Measurements from ENCODE around the gene SMAD6. TPM values are rescaled to one million over a fixed set of nuclear protein-coding genes. Genes with fewer than 3 reads are reported as not detected.

Gene SMAD6
- total RNA-seq, 1 donor from 2014 or later, result 8.9 TPM

DNA sequence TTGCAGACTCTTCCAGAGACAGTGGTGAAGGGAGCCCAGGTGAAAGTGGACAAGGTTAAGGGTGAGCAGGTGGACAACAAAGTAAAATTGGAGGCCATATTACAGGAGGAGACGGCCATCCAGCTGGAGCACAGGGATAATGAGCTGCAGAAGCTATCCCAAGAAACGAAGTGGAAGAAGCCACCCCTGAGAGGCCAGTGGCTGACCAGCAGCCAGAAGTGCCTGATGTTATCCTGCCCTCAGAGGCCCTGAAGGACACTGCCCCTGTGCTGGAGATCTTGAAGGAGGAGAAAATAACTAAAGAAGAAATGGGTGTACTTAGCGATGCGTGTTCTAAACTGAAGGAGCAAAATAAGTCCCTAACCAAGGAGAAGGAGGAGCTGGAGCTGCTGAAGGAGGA, 107.6 kb downstream of the SMAD6 start:
- no peak overlapping the region for H3K4me3 ChIP-seq (ENCODE audit: low read length in 3 of 3)
- H3K4me1 ChIP-seq (ENCODE audit: control insufficient read depth in 3 of 3, insufficient read depth in 3 of 3, low read length in 3 of 3), result peaks cover 0 to 4% (median 0%) of the 10 kb centered on the region in 3 donors
- H3K9me3 ChIP-seq (ENCODE audit: control insufficient read depth in 3 of 3, low read length in 3 of 3), result peaks cover 0 to 4% (median 0%) of the 10 kb centered on the region in 3 donors
- H3K9ac ChIP-seq (ENCODE audit: low read depth in 1 of 3, low read length in 3 of 3), result no peak overlapping the region
- no peaks in the 10 kb centered on the region for H3K27me3 ChIP-seq (ENCODE audit: control insufficient read depth in 3 of 3, insufficient read depth in 3 of 3, low read length in 3 of 3)
- no peak overlapping the region for H3K27ac ChIP-seq (ENCODE audit: low read depth, low read length)
- no peaks in the 10 kb centered on the region for H3K36me3 ChIP-seq (ENCODE audit: control insufficient read depth in 3 of 3, insufficient read depth in 3 of 3, low read length in 3 of 3)

DNA sequence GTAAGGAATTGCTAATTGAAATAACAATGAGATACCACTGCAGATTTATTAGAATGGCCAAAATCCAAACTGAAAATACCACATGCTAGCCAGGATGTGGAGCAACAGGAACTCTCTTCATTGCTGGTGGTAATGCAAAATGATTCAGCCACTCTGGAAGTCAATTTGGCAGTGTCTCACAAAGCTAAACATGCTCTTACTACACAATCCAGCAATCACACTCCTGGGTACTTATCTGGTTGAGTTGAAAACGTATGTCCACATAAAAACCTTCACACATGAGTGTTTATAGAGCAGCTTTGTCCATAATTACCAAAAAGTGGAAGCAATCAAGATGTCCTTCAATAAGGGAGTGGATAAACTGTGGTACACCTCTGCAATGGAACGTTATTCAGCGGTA, 113.3 kb downstream of the SMAD6 start:
- Histone ChIP-seq H3K4me1 (ENCODE audit: control insufficient read depth in 3 of 3, insufficient read depth in 3 of 3, low read length in 3 of 3) (no peaks in the 10 kb centered on the region), H3K4me3 (ENCODE audit: low read length in 3 of 3) (no peak overlapping the region), H3K27ac (ENCODE audit: low read depth, low read length) (no peak overlapping the region), H3K27me3 (ENCODE audit: control insufficient read depth in 3 of 3, insufficient read depth in 3 of 3, low read length in 3 of 3) (no peaks in the 10 kb centered on the region), H3K36me3 (ENCODE audit: control insufficient read depth in 3 of 3, insufficient read depth in 3 of 3, low read length in 3 of 3) (no peaks in the 10 kb centered on the region), H3K9me3 (ENCODE audit: control insufficient read depth in 3 of 3, low read length in 3 of 3) (no peaks in the 10 kb centered on the region), H3K9ac (ENCODE audit: low read depth in 1 of 3, low read length in 3 of 3) (no peak overlapping the region)

DNA sequence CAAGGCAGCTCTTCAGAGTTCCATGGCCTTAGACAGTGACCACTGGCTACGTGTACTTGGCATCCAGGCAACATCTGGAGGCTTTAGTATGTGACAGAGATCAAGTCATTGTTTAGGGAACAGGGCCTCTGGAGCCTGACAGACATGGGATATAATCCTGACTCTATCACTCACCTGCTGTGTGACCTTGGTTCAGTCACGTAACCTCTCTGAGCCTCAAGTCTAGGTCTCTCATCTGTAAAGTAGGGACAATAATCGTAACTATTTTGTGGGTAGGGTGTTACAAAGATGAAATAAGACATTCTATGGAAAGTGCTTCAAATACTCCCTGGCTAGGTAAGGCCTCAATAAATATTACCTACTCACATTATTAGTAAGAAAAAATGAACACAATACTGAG, 114.2 kb downstream of the SMAD6 start:
- H3K4me3 ChIP-seq (ENCODE audit: low read length in 3 of 3), result no peak overlapping the region
- peaks cover 0 to 1% (median 0%) of the 10 kb centered on the region in 3 donors for H3K27me3 ChIP-seq (ENCODE audit: control insufficient read depth in 3 of 3, insufficient read depth in 3 of 3, low read length in 3 of 3)
- no peaks in the 10 kb centered on the region for H3K4me1 ChIP-seq (ENCODE audit: control insufficient read depth in 3 of 3, insufficient read depth in 3 of 3, low read length in 3 of 3)
- H3K9ac ChIP-seq (ENCODE audit: low read depth in 1 of 3, low read length in 3 of 3), result no peak overlapping the region
- H3K36me3 ChIP-seq (ENCODE audit: control insufficient read depth in 3 of 3, insufficient read depth in 3 of 3, low read length in 3 of 3), result no peaks in the 10 kb centered on the region
- no peaks in the 10 kb centered on the region for H3K9me3 ChIP-seq (ENCODE audit: control insufficient read depth in 3 of 3, low read length in 3 of 3)
- no peak overlapping the region for H3K27ac ChIP-seq (ENCODE audit: low read depth, low read length)

DNA sequence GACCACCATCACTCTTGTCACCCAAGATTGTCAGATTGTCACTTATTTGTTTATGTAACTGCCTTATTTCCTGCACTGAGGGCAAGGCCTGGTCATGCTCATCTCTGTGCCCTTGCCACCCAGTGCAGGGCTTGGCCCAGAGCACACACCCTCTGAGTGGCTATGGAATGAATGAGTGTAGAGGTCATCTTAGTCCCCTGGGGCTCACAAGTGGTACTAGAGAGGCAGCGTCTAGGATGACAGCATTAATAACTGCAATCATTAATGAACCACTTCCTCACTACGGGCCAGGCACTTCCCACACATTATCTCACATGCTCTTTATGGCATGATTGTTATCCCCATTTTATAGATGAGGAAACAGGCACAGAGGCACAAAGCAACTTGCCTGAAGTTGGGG, 117.0 kb downstream of the SMAD6 start:
- Histone ChIP-seq H3K4me3 (ENCODE audit: low read length in 3 of 3) (no peak overlapping the region), H3K36me3 (ENCODE audit: control insufficient read depth in 3 of 3, insufficient read depth in 3 of 3, low read length in 3 of 3) (no peaks in the 10 kb centered on the region), H3K9me3 (ENCODE audit: control insufficient read depth in 3 of 3, low read length in 3 of 3) (no peaks in the 10 kb centered on the region), H3K9ac (ENCODE audit: low read depth in 1 of 3, low read length in 3 of 3) (no peak overlapping the region), H3K27ac (ENCODE audit: low read depth, low read length) (no peak overlapping the region), H3K27me3 (ENCODE audit: control insufficient read depth in 3 of 3, insufficient read depth in 3 of 3, low read length in 3 of 3) (peaks cover 0 to 3% (median 0%) of the 10 kb centered on the region in 3 donors), H3K4me1 (ENCODE audit: control insufficient read depth in 3 of 3, insufficient read depth in 3 of 3, low read length in 3 of 3) (no peaks in the 10 kb centered on the region)

DNA sequence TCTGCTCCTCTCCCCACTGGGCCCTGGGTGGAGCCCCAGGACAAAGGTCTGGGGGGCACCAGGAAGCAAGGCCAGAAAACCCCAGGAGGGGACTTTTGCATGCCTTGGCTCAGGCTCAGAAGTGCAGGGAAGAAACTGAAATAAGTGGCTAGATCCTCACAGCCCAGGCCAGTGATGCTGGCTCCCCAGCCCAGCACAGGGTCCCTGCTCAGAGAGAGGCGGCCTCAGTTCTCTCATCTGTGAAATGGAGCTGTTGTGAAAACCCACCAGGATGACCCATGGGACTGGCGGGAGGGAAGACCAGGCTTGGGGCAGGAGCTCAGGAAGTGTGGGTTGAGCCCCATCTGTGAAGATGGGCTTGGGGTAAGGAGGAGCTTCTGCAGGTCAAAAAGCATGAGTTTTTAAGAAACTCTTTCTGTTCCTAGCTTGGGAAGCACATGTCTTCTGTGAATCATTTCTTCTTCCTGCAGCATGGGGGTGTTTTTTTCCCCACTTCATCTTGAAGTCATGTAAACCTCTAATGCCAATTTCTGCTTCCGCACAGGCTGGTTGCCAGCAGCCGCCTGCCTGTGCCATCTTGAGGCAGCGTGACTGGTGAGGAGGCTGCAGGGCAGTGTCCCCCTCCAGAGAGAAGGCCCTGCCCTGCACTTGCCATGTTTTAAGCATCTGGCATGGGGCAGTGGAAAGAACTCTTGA, 118.6 kb downstream of the SMAD6 start:
- Histone ChIP-seq H3K27me3 (ENCODE audit: control insufficient read depth in 3 of 3, insufficient read depth in 3 of 3, low read length in 3 of 3) (peaks cover 0 to 3% (median 0%) of the 10 kb centered on the region in 3 donors), H3K4me1 (ENCODE audit: control insufficient read depth in 3 of 3, insufficient read depth in 3 of 3, low read length in 3 of 3) (no peaks in the 10 kb centered on the region), H3K4me3 (ENCODE audit: low read length in 3 of 3) (no peak overlapping the region), H3K36me3 (ENCODE audit: control insufficient read depth in 3 of 3, insufficient read depth in 3 of 3, low read length in 3 of 3) (no peaks in the 10 kb centered on the region), H3K9ac (ENCODE audit: low read depth in 1 of 3, low read length in 3 of 3) (no peak overlapping the region), H3K27ac (ENCODE audit: low read depth, low read length) (no peak overlapping the region), H3K9me3 (ENCODE audit: control insufficient read depth in 3 of 3, low read length in 3 of 3) (no peaks in the 10 kb centered on the region)

DNA sequence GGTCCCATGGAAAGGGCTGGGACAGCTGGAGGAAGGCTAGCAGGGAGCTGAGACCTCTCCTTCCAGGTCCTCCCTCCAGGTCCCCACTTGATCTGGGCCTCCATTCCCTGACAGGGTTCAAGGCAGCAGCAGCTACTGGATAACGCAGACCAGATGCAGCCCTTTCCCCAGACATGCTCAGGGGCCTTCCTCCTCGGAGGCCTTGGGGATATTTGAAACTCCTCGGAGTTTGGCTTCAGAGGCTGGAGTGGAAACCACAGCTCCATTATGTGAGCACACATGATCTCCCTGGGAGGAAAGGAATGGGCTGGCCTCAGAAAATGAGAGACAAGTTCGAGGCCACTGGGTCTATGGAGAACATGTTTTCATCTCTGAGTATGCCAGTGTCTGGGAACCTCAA, 119.3 kb downstream of the SMAD6 start:
- no peaks in the 10 kb centered on the region for H3K9me3 ChIP-seq (ENCODE audit: control insufficient read depth in 3 of 3, low read length in 3 of 3)
- no peak overlapping the region for H3K9ac ChIP-seq (ENCODE audit: low read depth in 1 of 3, low read length in 3 of 3)
- H3K36me3 ChIP-seq (ENCODE audit: control insufficient read depth in 3 of 3, insufficient read depth in 3 of 3, low read length in 3 of 3), result no peaks in the 10 kb centered on the region
- H3K4me1 ChIP-seq (ENCODE audit: control insufficient read depth in 3 of 3, insufficient read depth in 3 of 3, low read length in 3 of 3), result no peaks in the 10 kb centered on the region
- H3K27ac ChIP-seq (ENCODE audit: low read depth, low read length), result no peak overlapping the region
- peaks cover 0 to 3% (median 0%) of the 10 kb centered on the region in 3 donors for H3K27me3 ChIP-seq (ENCODE audit: control insufficient read depth in 3 of 3, insufficient read depth in 3 of 3, low read length in 3 of 3)
- no peak overlapping the region for H3K4me3 ChIP-seq (ENCODE audit: low read length in 3 of 3)

DNA sequence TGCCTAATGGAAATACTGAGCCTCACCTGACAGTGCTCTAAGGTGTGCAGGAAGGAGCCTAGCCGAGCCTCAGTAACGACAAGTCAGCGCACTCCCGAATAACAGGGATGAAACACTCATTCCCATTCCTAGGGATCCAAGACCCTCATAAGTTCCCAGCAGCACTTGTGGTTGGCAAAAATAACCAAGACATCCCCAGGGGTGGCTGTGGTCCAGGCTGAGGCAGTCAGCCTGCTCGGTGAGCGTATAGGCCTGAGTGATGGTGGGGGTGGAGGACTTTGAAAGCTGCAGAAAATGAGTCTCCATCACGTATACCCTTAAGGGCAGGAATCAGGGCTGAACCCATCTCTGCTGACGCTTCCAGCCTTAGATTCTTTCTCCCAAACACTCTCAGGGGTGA, 120.1 kb downstream of the SMAD6 start:
- peaks cover 0 to 3% (median 0%) of the 10 kb centered on the region in 3 donors for H3K27me3 ChIP-seq (ENCODE audit: control insufficient read depth in 3 of 3, insufficient read depth in 3 of 3, low read length in 3 of 3)
- no peak overlapping the region for H3K9ac ChIP-seq (ENCODE audit: low read depth in 1 of 3, low read length in 3 of 3)
- H3K4me3 ChIP-seq (ENCODE audit: low read length in 3 of 3), result no peak overlapping the region
- H3K36me3 ChIP-seq (ENCODE audit: control insufficient read depth in 3 of 3, insufficient read depth in 3 of 3, low read length in 3 of 3), result no peaks in the 10 kb centered on the region
- no peaks in the 10 kb centered on the region for H3K4me1 ChIP-seq (ENCODE audit: control insufficient read depth in 3 of 3, insufficient read depth in 3 of 3, low read length in 3 of 3)
- H3K27ac ChIP-seq (ENCODE audit: low read depth, low read length), result no peak overlapping the region
- H3K9me3 ChIP-seq (ENCODE audit: control insufficient read depth in 3 of 3, low read length in 3 of 3), result no peaks in the 10 kb centered on the region

DNA sequence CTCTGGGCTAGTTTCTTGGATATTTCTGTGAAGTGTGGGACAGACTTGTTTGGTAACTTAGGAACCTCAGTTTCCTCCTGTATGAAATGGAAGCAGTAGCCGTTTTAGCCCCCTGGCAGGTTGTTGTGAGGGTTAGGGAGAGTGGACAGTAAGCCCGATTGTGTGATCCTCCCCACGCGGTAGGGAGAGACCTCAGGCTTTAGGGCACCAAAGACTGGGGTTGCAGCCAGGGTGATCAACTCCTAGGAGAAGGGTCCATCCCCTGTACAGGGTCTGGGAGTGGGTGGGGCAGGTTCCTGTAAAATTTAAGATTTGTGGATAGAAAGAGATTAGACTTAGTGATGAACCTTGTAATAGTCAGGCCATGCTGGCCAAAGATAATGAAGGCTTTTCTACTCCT, 120.5 kb downstream of the SMAD6 start:
- Histone ChIP-seq H3K4me3 (ENCODE audit: low read length in 3 of 3) (no peak overlapping the region), H3K27me3 (ENCODE audit: control insufficient read depth in 3 of 3, insufficient read depth in 3 of 3, low read length in 3 of 3) (peaks cover 0 to 3% (median 0%) of the 10 kb centered on the region in 3 donors), H3K9ac (ENCODE audit: low read depth in 1 of 3, low read length in 3 of 3) (no peak overlapping the region), H3K9me3 (ENCODE audit: control insufficient read depth in 3 of 3, low read length in 3 of 3) (no peaks in the 10 kb centered on the region), H3K4me1 (ENCODE audit: control insufficient read depth in 3 of 3, insufficient read depth in 3 of 3, low read length in 3 of 3) (no peaks in the 10 kb centered on the region), H3K27ac (ENCODE audit: low read depth, low read length) (no peak overlapping the region), H3K36me3 (ENCODE audit: control insufficient read depth in 3 of 3, insufficient read depth in 3 of 3, low read length in 3 of 3) (no peaks in the 10 kb centered on the region)

DNA sequence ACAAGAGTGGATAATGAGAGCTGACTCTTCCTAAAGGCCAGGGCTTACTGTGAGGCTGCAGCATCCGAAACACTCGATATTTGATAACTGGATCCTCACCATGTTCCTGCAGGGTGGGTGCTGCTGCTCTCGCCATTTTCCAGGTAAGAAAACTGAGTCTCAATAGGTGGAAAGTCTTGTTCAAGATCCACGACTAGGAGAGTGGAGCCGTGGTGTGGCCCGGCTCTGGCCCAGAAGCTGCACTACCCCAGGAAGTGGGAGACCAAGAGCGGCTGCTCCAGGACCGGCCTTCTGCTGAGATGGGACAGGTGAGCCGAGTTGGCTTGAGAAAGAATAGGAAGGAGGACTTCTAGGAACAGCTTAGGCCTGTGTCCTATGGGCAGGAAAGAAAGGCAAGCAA, 121.6 kb downstream of the SMAD6 start:
- Histone ChIP-seq H3K36me3 (ENCODE audit: control insufficient read depth in 3 of 3, insufficient read depth in 3 of 3, low read length in 3 of 3) (no peaks in the 10 kb centered on the region), H3K27me3 (ENCODE audit: control insufficient read depth in 3 of 3, insufficient read depth in 3 of 3, low read length in 3 of 3) (peaks cover 0 to 3% (median 0%) of the 10 kb centered on the region in 3 donors), H3K4me1 (ENCODE audit: control insufficient read depth in 3 of 3, insufficient read depth in 3 of 3, low read length in 3 of 3) (no peaks in the 10 kb centered on the region)

DNA sequence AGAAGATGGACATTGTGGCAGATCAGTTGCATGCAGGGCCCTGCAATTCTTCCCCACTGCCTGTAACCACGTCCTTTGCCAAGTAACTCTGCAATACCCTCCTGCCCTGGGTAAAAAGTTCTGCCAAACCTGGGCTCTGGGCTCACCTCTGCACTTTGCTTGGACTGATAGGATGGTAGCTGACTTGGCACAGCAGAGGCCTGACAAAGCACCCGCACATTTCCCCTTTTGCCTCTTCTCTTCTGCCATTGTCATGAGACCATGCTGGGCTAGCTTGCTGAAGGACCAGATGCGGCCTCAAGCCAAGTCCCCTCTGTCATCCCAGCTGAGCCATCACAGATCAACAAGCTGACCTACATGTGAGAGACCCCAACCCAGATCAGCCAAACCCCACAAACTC, 122.4 kb downstream of the SMAD6 start:
- H3K4me3 ChIP-seq (ENCODE audit: low read length in 3 of 3), result no peak overlapping the region

More for the DNA sequence above, 121.6 kb downstream of the SMAD6 start:
- Histone ChIP-seq H3K9me3 (ENCODE audit: control insufficient read depth in 3 of 3, low read length in 3 of 3) (no peaks in the 10 kb centered on the region), H3K9ac (ENCODE audit: low read depth in 1 of 3, low read length in 3 of 3) (no peak overlapping the region), H3K27ac (ENCODE audit: low read depth, low read length) (no peak overlapping the region), H3K4me3 (ENCODE audit: low read length in 3 of 3) (no peak overlapping the region)

More for the DNA sequence above, 122.4 kb downstream of the SMAD6 start:
- H3K4me1 ChIP-seq (ENCODE audit: control insufficient read depth in 3 of 3, insufficient read depth in 3 of 3, low read length in 3 of 3), result no peaks in the 10 kb centered on the region
- H3K27ac ChIP-seq (ENCODE audit: low read depth, low read length), result no peak overlapping the region
- peaks cover 0 to 3% (median 0%) of the 10 kb centered on the region in 3 donors for H3K27me3 ChIP-seq (ENCODE audit: control insufficient read depth in 3 of 3, insufficient read depth in 3 of 3, low read length in 3 of 3)
- H3K9ac ChIP-seq (ENCODE audit: low read depth in 1 of 3, low read length in 3 of 3), result no peak overlapping the region
- no peaks in the 10 kb centered on the region for H3K9me3 ChIP-seq (ENCODE audit: control insufficient read depth in 3 of 3, low read length in 3 of 3)
- H3K36me3 ChIP-seq (ENCODE audit: control insufficient read depth in 3 of 3, insufficient read depth in 3 of 3, low read length in 3 of 3), result no peaks in the 10 kb centered on the region
